NCI-H526 (cell line): ENCODE data around the gene MAGI1.

Source experiments
- DNase-seq, 2 experiments: peaks; one replicate each; lab custom pipeline; 2025; lab: John Stamatoyannopoulos, UW

MAGI1 gene

DNA sequence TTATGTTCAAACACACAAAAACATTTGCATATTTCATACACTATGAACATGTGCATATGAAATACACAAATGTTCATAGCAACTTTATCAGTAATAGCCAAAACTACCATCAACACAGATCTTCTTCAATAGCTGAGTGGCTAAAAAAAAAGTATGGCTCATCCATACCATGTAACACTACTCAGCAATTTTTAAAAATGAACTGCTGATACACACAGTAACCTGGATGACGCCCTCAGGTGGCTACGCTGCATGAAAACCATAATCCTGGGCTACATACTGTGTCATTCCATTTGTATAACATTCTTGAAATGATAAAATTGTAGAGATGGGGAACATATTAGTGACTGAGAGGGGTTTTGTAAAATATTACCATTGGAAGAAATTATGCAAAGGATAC lies 243.6 kb downstream of the MAGI1 start:
- no peak for DNase-seq

DNA sequence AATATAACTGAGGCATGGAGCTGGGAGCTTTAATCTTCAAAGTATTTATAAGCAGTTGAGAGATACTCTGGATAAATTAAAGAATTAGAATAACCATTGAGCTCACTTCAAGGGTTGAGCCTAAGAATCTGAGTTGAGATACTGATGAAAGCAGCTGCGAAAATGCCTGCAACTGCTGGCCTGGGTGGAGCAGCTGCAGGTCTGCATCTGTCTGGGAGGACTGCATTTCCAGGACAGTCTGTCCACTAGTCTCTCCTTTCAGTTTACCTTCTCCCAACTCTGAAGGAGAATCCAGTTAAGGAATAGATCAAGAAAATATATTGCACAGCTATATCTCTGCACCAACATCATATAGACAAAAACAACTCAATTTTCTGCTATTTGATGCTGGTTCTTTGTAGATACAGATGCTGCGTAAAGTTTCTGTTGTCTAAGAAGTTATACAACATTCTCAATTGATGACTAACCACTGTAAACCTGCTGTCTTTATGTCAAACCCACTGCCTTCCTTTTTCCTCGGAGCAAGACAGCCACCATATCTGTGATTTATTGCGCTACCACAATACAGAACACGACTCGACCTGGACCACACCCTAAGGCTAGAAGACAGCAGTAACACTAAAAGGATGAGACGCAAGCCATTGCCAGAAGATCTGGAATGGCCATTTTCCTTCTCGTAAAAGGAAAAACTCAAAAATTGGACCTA lies 245.1 kb downstream of the MAGI1 start:
- DNase-seq = no peak

DNA sequence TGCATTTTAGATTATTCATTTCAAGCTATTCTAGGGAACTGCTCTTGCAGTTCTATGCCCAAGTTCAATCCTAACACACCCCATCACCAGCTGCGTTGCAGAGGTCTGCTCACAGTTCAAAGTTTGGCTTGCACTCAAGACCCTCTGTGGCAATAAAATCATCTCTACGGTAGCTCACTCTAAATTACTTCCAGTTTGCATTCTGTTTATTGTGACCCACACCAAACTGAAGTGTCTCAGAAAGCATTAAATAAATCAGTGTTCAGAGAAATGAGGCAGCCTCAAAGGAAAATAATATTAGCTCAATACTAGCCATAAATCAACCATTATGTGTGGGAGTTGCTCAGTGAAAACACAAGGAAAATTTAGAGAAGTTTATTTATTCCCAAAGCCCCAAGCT lies 250.3 kb downstream of the MAGI1 start:
- DNase-seq = no peak

DNA sequence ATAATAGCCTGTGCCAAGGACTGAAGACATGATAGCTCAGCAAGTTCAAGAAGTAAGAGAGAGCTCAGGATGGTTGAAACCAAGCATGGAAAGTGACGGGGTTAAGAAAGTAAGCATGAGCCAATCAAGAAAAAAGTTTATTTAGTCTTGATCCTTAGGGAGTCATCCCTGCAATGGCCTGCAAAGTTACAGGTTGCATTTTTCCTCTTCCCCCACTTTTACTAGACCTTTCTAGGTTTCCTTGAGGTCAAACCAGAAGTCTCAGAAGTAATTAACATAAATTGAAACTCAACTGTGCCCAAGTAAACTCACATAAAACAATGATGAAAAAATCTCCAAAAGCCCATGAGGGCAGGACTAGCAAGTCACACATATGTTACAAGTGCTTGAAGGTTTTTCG lies 250.9 kb downstream of the MAGI1 start:
- DNase-seq = no peak

- DNase-seq = no peak
These were observed 251.4 kb downstream of the MAGI1 start for GRCh38 chr3:65787340-65787739.

GRCh38 chr3:65786890-65787289 lies 251.8 kb downstream of the MAGI1 start:
- DNase-seq = no peak

DNA sequence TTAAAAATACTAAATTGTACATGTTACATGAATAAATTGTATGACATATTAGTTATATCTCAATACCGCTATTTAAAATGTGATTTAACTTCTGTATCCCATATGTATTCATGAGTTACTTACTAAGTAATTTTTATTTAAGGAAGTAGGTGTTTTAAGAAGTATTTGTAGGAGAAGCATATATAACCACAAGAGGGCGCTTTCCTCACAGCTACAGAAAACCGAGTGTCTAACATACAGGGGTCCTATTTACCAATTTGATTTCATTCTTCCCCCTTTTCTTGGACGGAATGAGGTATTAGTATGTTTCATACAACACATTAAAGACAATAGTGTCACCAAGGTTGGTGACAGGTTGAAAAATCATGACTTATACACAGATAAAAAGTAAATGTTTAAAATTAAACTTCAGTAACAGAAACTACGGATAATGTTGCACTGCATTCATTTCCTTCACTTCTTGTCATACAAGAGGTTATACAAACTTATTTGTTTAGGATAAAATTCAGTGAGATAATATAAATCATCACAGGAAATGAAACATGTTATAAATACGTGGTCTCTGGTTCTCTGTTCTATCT lies 253.6 kb downstream of the MAGI1 start:
- peak in 1 of 2 experiments; percentile 59 for DNase-seq

GRCh38 chr3:65783117-65783516 lies 255.6 kb downstream of the MAGI1 start:
- DNase-seq = no peak

DNA sequence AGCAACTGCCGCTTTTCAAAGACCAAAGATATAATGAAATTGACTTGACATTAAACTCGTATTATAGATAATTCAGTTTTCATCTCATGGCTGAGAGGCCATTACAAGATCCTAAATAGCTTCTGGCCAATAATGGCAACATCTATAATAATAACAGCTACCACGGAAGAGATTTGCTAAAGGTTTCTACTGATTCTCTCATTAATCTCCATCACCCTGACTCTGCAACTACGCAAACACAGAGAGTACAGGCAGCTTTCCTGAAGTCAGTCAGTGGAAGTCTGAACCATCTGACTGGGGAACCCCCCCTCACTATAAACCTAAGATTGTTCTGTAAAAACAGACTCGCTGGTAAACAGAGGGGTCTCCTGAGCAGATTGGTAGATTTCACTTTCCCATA lies 257.1 kb downstream of the MAGI1 start:
- no peak for DNase-seq

DNA sequence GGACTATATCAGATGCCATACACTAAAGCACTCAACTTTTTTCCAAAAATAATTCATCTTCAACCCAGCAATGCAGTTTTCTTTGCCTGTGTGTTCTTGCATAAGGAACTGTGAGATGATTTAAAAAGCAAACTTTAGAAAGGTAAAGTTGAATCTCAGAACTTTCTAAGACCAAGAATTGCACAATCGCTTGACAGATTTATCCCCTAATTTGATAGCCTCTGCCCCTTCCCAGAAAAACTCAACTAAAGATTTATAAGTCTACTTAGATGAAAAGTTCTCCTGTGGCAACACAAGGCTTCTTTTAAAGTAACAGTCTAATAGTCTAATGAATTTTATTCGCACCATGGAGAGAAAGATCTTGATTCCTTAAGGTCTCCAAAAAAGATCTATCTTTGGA lies 259.3 kb downstream of the MAGI1 start:
- DNase-seq = no peak

DNA sequence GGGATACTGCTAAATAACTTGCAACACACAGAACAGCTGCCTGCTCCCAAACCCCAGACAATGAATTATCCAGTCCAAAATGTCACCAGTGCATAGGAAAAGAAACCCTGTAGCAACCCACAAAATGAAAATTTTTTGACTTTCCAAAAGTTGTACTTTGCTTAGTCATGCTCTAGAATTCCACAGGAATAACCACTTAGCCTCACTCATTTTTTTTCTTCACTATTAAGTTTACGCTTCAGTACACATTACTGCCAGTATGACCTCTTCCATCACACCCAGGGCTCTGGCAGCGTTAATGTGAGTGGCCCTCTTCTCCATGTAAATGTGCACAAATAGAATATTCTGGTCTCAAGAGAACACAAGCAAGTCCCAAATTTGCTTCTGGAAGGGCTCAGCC lies 259.8 kb downstream of the MAGI1 start:
- DNase-seq = no peak

- DNase-seq = no peak
These were observed 261.7 kb downstream of the MAGI1 start for GRCh38 chr3:65777050-65777449.

- no peak for DNase-seq
These were observed 262.2 kb downstream of the MAGI1 start for GRCh38 chr3:65776494-65776893.

- DNase-seq = no peak
These were observed 262.6 kb downstream of the MAGI1 start for GRCh38 chr3:65776081-65776480.

DNA sequence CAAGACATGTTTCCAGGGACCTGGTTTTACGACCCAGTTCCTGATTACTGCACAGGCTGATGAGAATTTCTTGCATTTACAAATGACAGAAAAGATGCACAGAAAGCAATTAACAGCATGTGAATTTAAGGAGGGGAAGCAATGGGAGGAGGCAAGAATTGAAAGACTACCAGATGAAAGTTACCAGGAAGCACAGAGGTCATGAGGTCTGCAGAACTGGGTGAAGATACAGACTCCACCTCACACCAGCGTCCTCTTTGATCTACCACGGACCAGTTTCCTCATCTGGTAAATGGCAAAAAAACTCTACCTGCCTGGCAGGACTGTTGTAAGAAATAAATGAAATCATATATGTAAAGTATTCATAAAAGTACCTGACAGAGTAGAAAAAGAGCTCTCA lies 266.0 kb downstream of the MAGI1 start:
- DNase-seq = no peak

DNA sequence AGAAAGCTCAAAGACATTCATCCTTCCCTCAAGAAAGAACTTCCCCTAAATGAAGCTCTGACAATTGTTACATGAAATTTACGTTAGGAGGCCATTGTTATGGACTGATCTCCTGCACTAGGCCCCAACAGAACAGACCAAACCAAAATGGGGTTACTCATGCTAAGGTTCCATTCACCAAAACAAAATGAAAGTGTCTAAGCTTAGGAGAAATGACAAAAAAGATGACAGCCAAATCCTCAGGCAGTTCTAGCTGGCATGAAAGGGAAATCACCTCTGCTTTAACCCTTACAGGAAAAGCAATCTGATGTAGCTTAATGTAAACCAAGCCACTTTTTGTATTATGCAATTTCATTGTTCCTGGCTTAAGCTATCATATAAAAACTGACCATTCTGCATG lies 271.2 kb downstream of the MAGI1 start:
- DNase-seq = no peak

DNA sequence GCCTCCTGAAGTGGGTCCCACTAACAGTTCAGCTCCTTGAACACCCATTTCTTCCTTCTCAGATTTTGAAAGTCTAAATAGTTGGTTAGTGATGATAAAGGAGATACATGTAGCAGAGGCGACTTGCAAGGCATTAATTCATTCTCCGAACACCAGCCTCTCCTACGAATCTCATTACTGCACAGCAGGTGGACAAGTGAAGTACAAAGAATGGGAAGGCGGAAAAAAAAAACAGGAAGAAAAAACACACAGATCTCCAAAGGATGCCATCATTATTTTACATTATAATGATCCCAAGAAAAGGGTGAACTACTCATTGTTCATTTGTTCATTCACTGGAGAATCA lies 276.5 kb downstream of the MAGI1 start:
- DNase-seq = no peak

DNA sequence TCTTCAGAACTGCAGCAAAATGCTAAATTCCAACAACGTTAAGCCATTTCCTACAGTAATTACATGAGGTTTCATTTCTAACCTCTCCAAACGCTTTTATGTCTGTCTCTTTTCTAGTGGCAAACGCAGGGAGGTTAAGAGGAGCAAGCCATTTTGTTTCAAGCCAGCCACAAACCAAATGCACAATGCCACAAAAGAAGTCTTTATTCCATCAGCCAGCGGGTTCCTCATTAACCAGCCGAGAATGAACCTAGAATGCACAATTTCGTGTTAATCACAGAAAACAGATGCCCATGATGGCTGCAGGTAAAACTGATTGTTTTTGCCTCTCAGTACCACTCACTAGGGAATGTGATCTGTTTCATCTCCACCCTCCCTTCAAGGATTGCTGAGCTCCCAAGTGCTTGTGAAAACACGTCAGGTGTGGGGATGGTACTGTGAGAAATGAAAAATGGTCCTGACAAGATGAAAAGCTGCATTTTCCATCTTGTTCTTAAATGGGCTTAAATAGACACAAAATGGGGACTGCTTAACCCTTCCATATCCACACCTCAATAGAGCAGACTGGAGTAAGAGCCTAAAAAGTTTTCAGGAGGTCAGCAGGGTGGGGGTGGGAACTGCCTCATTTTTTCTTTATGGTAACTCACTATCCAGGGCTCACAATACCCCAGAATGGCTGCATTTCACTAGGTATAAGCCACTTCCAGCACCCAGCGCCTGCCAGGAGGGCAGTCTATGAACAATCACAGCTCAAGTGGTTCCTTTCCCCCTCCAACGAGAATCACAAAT lies 277.1 kb downstream of the MAGI1 start:
- no peak for DNase-seq

GRCh38 chr3:65758876-65759598 lies 279.7 kb downstream of the MAGI1 start:
- DNase-seq = no peak

- no peak for DNase-seq
These were observed 280.3 kb downstream of the MAGI1 start for GRCh38 chr3:65758438-65758837.

- no peak for DNase-seq
These were observed 286.1 kb downstream of the MAGI1 start for GRCh38 chr3:65752636-65753035.

DNA sequence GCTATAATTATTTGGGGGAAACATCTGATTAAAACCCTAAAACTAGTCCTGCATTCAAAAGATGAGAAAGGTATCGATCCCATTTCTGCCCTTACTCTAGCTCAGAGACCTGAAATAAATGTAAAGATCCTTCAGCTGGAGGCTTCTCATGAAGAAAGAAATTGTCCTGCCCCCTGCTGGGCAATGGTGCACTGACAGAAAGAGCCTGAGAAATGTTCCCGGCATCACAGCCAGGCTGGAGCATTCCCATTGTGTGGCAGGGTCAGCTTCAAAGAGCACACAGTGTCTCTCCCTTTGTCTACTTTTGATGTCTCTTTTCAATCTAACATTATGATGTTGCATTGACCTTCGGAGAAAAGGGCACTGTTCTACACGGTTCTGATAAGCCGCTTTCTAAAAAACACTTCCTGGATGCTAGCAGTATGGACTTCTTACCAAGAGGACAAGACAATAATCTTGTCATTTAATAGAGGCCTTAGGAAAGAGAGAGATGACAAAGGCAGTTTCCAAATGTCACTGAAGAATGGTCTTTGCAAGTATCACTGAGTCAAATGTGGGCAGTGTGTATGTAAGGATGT lies 287.5 kb downstream of the MAGI1 start:
- peak in 1 of 2 experiments; percentile 50 for DNase-seq
